Stimulated activated naive CD4-positive, alpha-beta T cell (primary cell): ENCODE data around the gene KIF24.
"Not testable (repeated sequence)": the region's sequence is repeated elsewhere in the genome, so short reads cannot be mapped to it uniquely, and the experiment has no call there.

ENCODE experiments used
- DNase-seq, 6 experiments: peaks; one replicate each; lab custom pipeline; 2025; lab: John Stamatoyannopoulos, UW

Gene KIF24

GRCh38 chr9:34365282-34365681, 36.2 kb upstream of the KIF24 start:
- no peak for DNase-seq

- peak in 3 of 6 experiments; percentile 21 to 57 (median 53) for DNase-seq
Measured at GRCh38 chr9:34363619-34364351, 34.7 kb upstream of the KIF24 start.

GRCh38 chr9:34362614-34363214, 33.6 kb upstream of the KIF24 start:
- no peak for DNase-seq

- DNase-seq: not testable (repeated sequence)
Measured at GRCh38 chr9:34352957-34353356, 23.9 kb upstream of the KIF24 start.

GRCh38 chr9:34352122-34352652, 23.1 kb upstream of the KIF24 start:
- DNase-seq: not testable (repeated sequence)

- no peak for DNase-seq
Measured at GRCh38 chr9:34349324-34349723, 20.3 kb upstream of the KIF24 start.

- DNase-seq: no peak
Measured at GRCh38 chr9:34347800-34348158, 18.7 kb upstream of the KIF24 start.

GRCh38 chr9:34346873-34347799, 18.1 kb upstream of the KIF24 start:
- DNase-seq: no peak

GRCh38 chr9:34343605-34344004, 14.5 kb upstream of the KIF24 start:
- no peak for DNase-seq

- no peak for DNase-seq
Measured at GRCh38 chr9:34343090-34343489, 14.0 kb upstream of the KIF24 start.

- no peak for DNase-seq
Measured at GRCh38 chr9:34341659-34342295, 12.7 kb upstream of the KIF24 start.

- no peak for DNase-seq
Measured at GRCh38 chr9:34338665-34339385, 9.8 kb upstream of the KIF24 start.

- DNase-seq: not testable (repeated sequence)
Measured at GRCh38 chr9:34338079-34338478, 9.0 kb upstream of the KIF24 start.

GRCh38 chr9:34337403-34337802, 8.3 kb upstream of the KIF24 start:
- DNase-seq: no peak

GRCh38 chr9:34335376-34335775, 6.3 kb upstream of the KIF24 start:
- DNase-seq: no peak

GRCh38 chr9:34334916-34335315, 5.8 kb upstream of the KIF24 start:
- DNase-seq: no peak

- DNase-seq: no peak
Measured at GRCh38 chr9:34334337-34334824, 5.3 kb upstream of the KIF24 start.

GRCh38 chr9:34333836-34334235, 4.8 kb upstream of the KIF24 start:
- no peak for DNase-seq

- peak in 3 of 6 experiments; percentile 2 to 41 (median 33) for DNase-seq
Measured at GRCh38 chr9:34332076-34332964, 3.3 kb upstream of the KIF24 start.

- DNase-seq: no peak
Measured at GRCh38 chr9:34331196-34331595, 2.1 kb upstream of the KIF24 start.
